HG03439 (cell line): ENCODE measurements around the gene GRIA4.

Source experiments
- ATAC-seq: cut with Tn5 transposase; IDR thresholded peaks from one replicate; pipeline ENCODE4 v1.9.1; 2021; ENCODE audit warnings: mild to moderate bottlenecking, moderate library complexity; ENCODE audit not compliant: unreplicated experiment

The GRIA4 gene

DNA sequence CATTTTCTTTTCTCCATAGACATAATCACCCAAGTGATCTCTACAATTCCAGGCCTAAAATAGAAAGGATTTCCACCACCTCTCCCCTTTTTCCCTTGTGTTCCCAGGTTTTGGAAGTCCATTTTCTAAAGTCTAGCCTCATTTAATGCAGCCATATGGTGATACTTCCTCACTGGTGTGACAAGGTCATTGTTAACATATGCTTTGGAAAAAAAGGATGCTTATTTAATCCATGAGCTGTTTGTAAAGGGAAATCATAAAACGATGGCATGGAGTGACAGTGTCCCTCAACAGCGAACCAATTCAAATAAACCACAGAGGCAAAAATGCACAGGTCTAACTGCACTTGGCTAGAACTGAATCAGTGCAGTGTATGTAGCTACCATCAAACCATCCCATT, 26.6 kb downstream of the GRIA4 start:
- no peak for ATAC-seq

DNA sequence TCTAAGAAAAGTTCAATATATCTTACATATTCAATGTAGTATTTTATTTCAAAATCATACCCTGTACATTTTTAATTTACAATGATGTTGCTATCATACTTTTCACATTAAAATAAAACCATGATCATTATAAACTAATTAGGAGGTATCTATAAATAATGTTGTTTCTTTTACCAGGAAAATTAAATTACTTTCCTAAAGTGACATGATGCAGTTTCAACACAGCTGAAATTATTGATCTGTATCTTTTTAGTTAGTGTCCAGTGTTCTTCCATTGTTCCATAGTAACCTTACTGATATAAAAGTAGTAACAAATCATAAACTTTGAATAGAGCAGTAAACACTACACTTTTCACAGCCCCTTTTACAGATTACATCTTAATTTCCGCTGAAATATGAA, 29.7 kb downstream of the GRIA4 start:
- no peak for ATAC-seq

DNA sequence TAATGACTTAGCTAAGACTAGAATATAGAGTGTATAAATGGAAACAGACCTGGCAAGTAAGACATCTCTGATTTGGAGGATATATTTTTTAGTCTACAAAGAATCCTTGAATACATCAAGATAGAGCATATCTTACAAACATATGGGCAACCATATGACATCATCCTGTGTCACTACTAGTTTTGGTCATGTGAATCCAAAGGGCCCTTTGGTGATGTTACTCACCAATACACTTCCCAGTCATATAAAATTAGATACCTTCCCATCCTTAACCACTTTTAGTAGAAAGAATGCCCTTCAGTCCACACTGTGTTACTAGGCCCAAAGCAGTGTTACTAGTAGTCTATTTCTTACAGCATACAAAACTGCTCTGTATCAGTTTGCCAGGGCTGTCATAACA, 31.6 kb downstream of the GRIA4 start:
- no peak for ATAC-seq

DNA sequence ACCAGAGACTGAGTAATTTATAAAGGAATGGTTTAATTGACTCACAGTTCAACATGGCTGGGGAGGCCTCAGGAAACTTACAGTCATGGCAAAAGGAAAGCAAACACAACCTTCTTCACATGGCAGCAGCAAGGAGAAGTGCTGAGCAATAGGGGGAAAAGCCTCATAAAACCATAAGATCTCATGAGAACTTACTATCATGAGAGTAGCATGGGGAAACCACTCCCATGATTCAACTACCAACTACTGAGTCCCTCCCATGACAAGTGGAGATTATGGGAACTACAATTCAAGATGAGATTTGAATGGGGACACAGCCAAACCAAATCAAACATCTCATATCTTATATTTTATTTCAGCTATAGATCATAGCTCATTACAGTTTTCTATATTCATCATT, 33.0 kb downstream of the GRIA4 start:
- ATAC-seq, result no peak

DNA sequence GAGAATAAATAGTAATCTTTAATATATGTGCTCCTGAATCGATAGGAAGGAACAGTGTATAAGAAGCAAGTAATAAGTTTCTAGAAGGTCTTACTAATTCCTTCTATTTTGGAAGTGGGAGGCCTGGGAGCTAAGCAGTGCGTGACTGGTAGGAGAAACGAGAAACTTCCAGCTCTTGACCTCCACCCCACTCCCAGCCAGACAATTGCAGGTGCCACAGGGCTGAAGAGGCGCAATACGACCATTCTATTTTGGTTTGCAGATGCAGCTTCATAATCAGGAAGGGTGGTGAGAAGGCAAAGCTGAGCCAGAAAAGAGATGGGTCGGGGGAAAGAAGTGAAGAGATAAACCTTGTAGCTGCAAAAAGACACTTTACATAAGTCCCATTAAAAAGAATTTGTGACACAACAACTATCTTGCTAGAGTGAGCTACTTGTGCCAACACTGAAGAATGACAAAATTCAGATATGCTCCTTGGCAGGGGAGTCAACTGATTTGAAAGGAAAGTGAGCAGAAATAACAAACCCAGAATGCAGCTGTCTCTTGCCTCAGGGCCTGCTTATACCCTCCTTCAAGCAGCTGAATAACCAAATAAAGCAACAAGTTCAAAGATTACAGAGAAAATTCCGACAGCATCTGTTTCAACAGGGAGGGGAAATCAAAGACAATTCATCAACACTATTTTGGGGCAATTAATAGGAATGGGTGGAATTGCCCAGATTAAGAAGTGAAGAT, 35.1 kb downstream of the GRIA4 start:
- no peak for ATAC-seq

DNA sequence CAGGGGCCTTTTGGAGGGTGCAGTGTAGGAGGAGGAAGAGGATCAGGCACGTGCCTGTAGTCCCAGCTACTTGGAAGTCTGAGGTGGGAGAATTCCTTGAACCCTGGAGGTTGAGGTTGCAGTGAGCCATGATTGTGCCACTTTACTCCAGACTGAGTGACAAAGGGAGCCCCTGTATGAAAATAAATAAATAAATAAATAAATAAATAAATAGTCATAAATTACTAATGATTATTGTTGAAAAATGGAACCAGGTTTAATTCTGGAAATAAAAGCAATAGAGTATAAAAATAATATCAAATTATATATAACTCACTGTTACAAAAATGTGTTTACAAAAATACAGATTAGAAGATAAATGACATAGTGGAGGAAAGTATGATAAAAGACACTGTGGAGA, 37.9 kb downstream of the GRIA4 start:
- ATAC-seq, result no peak

DNA sequence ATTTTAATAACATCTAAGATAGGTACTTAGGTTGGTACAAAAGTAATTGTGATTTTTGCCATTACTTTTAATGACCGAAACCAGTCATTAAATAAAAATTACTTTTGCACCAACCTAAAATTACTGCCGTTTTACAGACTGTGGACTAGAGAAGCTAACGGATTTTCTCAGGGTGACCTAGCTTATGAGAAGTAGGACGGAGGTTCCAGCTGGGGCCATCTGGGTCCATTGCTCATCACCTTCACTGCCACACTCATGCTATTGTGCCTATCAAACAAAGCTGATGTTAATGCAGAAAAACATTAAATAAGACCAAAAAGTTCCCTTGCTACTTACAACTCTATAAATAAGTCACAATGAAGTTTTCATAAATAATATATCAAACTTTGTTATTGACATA, 38.9 kb downstream of the GRIA4 start:
- no peak for ATAC-seq

DNA sequence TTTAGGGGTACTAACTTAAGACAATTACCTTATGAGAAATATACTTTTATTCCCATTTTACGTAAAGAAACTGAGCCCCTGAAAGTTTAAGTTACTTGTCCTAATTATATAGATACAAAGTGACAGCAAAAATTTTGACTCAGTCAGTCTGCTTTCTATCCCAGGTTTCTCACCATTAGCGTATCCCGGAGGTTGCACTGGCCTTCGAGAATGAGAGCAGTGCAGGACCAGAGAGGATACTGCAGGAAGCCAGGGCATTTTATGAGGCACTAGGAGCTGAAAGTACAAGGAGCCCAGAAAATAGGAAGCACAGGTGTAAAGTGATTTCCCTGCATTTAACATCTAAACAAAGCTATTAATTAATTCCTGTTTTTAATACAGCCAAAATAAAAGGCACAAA, 55.4 kb downstream of the GRIA4 start:
- no peak for ATAC-seq

DNA sequence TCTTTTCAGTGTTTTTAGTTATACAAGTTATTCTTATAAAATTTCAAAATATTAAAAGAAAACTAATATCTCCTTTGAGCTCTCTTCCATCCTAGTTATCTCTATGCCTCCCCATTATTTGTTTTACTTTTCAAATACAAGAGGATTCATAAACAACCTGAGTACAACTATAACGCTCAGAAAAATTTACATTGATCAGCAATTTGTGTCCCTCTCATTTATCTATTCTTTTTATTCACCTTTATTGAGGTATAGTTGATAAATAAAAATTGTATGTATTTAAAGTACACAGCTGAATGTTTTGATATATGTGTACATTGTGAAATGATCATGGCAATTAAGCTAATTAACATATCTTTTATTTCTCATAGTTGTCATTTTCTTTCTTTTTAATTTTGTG, 57.6 kb downstream of the GRIA4 start:
- ATAC-seq, result no peak

DNA sequence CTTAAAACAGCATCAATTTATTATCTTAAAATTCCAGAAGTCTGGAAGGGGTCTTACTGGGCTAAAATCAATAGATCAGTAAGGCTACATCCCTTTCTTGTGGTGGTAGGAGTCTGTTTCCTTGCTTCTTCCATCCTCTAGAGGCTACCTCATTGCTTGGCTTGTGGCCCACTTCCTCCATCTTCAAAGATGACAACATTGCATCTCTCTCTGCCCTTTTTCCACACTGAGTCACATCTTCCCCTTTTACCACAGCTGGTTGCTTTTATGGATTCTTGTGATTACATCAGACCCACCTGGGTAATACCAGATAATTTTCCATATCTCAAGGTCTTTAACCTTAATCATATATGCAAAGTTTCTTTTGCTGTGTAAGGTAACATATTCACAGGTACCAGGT, 60.9 kb downstream of the GRIA4 start:
- ATAC-seq, result no peak

DNA sequence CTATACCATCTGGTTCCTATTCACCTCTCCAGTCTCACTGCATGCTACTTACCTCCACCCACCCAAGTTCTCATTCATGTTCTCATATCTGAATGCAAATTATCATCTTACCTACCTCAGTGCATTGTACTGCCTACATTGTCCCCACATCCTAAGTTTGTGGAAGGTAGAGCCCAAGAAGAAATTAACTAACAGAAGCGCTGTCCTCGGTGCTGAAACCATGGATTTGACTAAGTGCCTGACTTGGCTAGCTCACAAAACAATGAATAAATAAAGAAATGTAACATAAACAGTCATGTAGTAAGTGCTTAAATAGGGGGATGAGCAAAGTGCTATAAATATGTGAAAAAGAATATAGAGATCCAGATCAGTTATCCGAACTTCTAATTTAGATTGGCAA, 63.2 kb downstream of the GRIA4 start:
- no peak for ATAC-seq

DNA sequence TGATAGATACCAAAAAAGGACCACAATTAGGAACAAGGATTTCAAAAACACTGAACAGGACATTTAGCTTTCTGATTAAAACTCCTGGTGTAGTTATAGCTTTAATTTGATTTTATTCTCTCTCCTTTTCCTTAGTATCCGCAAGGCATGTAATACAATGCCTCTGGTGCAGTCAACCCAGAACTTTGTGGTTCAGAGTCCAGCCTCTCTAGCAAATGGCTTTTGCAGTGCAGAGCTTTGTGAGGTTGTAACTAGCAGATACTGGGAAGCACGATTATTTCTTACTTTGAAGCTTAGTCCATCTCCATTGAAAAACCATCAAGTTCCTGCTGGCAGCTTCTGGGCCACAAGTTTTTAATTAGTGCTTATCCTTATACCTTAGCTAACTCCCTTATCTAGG, 79.8 kb downstream of the GRIA4 start:
- no peak for ATAC-seq

DNA sequence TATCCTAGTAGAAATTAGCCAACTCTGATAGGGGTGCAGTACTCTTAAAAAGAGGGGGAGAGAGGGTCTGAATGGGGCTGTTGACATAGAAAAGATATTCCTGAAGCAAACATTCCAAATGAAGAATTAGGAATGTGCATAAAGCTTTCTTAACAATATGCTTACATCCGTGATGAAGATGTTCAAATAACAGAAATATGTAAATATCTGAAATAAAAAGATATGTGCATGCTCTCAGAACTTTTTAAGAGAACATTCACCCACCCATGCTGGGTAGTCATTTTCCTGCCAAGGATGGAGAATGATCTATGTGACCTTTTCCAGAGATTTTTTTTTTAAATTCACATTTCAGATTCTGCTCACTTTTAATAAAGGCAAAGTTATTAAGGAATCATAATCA, 80.6 kb downstream of the GRIA4 start:
- ATAC-seq, result no peak

DNA sequence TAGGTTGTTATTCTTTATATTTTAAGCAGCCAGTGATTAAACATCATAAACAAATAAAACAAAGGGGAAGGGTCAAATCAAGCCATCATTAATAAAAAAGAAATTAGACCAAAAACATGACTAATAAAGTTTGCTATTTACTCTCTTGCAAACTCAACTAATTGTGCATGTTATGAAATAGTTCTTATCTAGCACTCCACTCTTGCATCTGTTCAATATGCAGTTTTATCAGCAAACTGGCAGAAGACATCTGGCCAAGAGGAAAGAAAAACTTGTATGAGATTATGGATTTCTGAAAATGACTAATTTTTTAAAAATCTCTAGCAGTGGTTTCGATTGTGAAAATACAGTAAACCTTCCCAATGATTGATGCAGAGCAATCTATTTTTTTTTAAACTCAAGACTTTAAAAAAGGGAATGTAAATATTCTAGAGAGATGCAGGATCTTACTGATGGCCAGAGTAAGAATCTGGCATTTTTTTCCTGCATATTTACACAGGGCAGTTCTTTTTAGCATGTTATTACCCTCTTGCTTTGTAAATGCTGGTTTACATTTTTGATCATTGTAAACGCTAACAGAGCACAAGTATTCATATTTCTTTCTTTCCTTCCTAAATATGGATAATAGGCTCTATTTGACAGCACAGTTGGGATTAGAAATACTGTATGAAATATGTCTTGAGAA, 83.3 kb downstream of the GRIA4 start:
- no peak for ATAC-seq

DNA sequence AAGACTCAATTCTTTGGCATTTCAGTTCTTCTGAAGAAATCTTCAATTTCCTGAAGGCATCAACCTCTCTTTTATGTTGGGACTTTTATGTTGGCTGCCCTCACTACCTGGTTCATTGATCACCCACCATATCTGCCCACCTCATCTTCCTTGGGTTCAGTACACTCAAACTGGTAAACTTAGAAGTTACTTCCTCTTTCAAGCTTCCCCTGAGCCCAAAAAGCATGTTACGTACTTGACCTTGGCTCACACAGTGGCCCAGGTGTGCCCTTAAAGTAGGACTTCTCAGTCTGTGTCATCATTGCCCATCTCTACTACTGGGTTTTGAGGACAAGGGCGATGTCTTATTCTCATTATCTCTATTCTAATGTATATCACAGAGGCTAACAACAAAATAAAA, 86.1 kb downstream of the GRIA4 start:
- no peak for ATAC-seq

DNA sequence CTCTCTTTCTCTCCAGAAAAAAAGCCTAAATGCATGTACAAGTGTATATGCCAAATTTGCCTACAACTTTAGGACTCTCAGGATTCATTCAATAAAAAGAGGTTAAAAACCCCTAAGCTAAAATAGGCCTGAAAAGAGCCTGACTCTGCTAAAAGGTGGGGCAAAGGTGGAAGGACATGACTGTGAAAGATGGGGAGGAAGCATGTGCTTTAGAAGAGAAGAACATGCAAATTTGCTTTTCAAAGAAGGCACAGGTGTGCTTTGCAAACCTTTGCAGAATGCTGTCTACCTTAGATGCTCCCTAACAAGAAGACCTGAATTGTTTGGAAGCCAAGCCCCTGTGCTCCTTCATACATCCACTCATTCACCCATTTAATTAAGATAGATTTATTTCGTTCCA, 87.4 kb downstream of the GRIA4 start:
- ATAC-seq, result no peak

DNA sequence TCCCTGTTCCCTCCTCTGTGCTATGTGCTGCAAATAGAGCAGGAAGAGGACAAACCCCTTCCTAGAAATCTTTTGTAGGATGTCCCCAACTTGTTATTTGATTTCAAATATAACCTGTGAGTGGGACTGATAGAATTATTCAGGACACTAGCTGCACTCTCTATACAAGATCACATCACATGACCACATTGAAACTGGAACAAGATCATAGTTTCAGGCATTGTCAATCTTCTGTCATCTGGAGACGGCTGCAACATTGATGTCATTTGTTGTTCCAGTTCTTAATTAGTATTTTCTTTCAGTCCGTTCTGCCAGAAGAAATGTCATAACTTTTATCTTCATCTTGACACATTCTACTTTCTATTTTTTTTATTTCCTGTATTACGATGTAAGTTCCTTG, 89.3 kb downstream of the GRIA4 start:
- ATAC-seq, result no peak

DNA sequence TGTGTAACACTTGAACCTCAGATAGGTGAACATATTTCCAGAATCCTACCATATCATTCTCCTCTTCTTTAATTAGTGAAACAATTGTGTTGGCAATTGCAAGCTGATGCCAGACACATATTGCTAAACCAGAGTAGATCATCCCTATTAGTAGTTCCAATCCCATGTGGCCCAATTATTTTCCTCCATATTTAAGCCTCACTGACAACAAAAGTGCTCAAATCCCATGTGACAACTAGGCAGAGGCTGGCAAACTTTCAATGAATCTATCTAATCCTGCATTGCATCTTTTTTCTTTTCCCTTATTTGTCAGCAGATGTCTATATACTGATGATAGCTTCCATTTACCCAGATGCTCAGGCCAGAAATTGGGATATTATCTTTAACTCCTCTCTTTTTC, 90.4 kb downstream of the GRIA4 start:
- no peak for ATAC-seq

DNA sequence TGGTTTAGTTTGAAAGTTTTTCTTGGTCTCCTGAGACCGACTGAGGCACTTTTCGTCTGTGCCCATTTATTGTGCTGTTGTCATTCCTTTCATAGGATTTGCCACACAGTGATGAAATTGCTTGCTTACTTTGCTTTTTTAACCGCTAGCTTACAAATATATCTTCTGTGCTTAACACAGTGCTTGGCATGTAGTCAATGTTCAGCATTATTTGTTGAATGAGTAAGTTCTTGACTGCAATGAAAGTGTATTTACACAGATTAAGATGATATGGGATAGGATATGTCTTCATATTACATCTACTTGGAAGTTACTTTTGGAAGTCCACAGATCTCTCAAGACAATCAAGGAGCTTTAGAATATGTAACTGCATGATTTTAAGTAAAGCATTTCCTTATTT, 91.2 kb downstream of the GRIA4 start:
- ATAC-seq, result no peak

DNA sequence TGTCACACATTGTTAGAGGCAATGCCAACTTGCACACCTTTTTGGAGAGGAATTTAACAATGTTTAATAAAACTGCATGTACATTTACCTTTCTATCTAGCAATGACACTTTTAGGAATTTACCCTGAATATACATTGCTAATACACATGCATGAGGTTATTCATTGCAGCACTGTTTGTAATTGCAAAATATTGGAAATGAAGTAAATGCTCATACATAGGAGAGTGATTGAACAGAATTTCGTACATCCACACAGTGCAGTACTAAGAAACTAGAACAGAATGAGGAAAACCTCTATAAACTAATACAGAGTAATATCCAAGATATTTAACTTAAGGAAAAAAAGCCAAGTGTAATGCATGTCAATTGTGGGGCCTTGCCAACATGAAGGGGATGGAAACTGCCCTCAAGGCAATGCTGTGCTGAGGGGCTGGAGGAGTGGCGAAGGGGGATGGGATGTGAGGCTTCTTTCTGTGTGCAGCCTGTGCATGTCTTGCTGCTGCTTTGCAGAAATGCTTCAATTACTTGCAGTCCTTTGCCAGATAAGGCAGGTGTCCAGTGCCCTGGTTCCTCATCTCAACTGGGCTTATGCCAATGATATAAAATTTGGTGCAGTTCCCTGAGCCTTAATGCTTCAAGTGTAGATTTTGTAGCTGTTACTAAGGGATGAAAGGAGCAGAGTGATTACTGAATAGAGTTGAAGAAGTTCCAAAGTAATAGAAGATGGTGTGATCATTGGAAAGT, 96.1 kb downstream of the GRIA4 start:
- no peak for ATAC-seq

DNA sequence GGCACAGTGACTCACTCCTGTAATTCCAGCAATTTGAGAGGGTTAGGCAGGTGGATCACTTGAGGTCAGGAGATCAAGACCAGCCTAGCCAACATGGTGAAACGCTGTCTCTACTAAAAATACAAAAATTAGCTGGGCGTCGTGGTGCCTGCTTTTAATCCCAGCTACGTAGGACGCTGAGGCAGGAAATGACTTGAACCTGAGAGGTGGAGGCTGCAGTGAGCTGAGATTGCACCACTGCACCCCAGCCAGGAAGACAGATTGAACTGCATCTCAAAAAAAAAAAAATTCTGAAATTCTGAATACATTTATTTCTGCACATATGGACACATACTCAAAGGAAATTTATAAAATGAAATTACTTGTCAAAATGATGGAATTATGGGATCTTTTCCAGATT, 103.2 kb downstream of the GRIA4 start:
- ATAC-seq, result no peak

DNA sequence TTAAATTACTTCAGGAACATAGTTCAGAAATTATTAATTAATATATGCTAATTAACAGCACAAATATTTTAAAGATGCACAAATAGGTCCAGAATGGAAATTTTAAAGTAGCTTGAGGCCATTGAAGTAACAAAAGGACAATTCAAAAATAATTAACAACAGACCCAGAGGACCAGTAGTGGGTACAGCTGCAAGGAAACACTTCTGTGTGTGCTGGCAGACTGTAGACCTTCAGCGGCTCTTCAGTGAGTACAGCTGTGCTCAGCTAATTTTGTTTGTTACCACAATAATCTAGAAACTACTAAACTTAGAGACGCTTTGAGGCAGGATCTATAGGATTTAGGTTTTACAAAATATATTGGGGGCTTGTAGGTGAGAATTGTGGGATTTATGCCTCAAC, 103.8 kb downstream of the GRIA4 start:
- ATAC-seq, result no peak
